NT2/D1 (cell line): ENCODE data around the gene KRTAP12-1.
"Not testable (repeated sequence)": the region's sequence is repeated elsewhere in the genome, so short reads cannot be mapped to it uniquely, and the experiment has no call there.

Experiments
- DNase-seq: peaks from one replicate; pipeline ENCODE4 v3.0.0-alpha.2; 2011; ENCODE audit warnings: low read depth, low spot score
- H3K27me3 ChIP-seq: 2 replicates; pipeline ENCODE4 v1.6.0; 2011; ENCODE audit warnings: mild to moderate bottlenecking; ENCODE audit not compliant: insufficient read length, insufficient read depth
- H3K36me3 ChIP-seq: 2 replicates; pipeline ENCODE4 v1.6.1; 2011; ENCODE audit warnings: mild to moderate bottlenecking, low read length, mixed read lengths; ENCODE audit not compliant: insufficient read depth, insufficient read length
- H3K4me1 ChIP-seq: 2 replicates; pipeline ENCODE4 v1.5.1; 2011; ENCODE audit not compliant: insufficient read depth, insufficient read length
- H3K4me3 ChIP-seq: 2 replicates; pipeline ENCODE4 v1.5.1; 2011; ENCODE audit warnings: low read depth; ENCODE audit not compliant: insufficient read length
- H3K9ac ChIP-seq: 2 replicates; pipeline ENCODE4 v1.6.0; 2011; ENCODE audit warnings: low read depth; ENCODE audit not compliant: insufficient read length
- H3K9me3 ChIP-seq: 2 replicates; pipeline ENCODE4 v1.5.1; 2011; ENCODE audit warnings: mild to moderate bottlenecking, low read length; ENCODE audit not compliant: insufficient read depth
- SUZ12 ChIP-seq: IDR thresholded peaks from 2 replicates; pipeline ENCODE4 v1.6.1; 2011; ENCODE audit not compliant: insufficient read length, insufficient read depth; ENCODE audit errors: extremely low read depth
- YY1 ChIP-seq: IDR thresholded peaks from 2 replicates; pipeline ENCODE4 v1.6.1; 2011; ENCODE audit not compliant: insufficient read length, insufficient read depth
- ZNF274 ChIP-seq: IDR thresholded peaks from 2 replicates; pipeline ENCODE4 v1.6.1; 2011; ENCODE audit warnings: mild to moderate bottlenecking, low read depth, low read length

Gene KRTAP12-1

GRCh38 chr21:44686000-44686781 is 4.2 kb upstream of the KRTAP12-1 start:
- Histone ChIP-seq H3K36me3 (no peaks in the 10 kb centered on the region), H3K9ac (peak overlapping the region; percentile 26), H3K27me3 (peaks cover 20% of the 10 kb centered on the region), H3K9me3 (no peaks in the 10 kb centered on the region), H3K4me1 (peaks cover 11% of the 10 kb centered on the region), H3K4me3 (no peak overlapping the region)
- no peak for TF ChIP-seq YY1
- no peak for TF ChIP-seq SUZ12
- TF ChIP-seq ZNF274 = no peak
- DNase-seq = no peak

- H3K9me3 ChIP-seq, H3K9ac ChIP-seq, H3K36me3 ChIP-seq, H3K4me3 ChIP-seq, DNase-seq: not testable (repeated sequence)
- peaks cover 11% of the 10 kb centered on the region for H3K4me1 ChIP-seq
- H3K27me3 ChIP-seq = peaks cover 20% of the 10 kb centered on the region
Measured at GRCh38 chr21:44685050-44685449, 3.1 kb upstream of the KRTAP12-1 start.

- Histone ChIP-seq H3K36me3 (no peaks in the 10 kb centered on the region), H3K27me3 (peaks cover 20% of the 10 kb centered on the region), H3K9me3 (peaks cover under 1% of the 10 kb centered on the region; the same call in 1 of the 2 replicates), H3K9ac (no peak overlapping the region), H3K4me1 (peaks cover 11% of the 10 kb centered on the region), H3K4me3 (no peak overlapping the region)
- no peak for DNase-seq
- TF ChIP-seq YY1 (no peak), ZNF274 (no peak), SUZ12 (no peak)
Measured at GRCh38 chr21:44684483-44684882, 2.5 kb upstream of the KRTAP12-1 start.

DNA sequence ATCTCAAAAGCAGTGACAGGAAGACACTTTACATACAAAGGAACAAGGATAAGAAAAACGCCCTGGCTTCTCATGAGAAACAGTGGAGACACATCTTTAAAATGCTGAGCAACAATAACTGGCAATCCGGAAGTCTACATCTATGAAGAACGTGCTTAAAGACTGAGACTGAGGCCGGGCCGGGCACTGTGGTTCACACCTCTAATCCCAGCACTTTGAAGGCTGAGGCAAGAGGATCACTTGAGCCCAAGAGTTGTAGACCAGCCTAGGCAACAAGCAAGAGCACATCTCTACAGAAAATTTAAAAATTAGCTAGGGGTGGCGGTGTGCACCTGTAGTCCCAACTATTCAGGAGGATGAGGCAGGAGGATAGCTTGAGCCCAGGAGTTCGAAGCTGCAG is 2.1 kb upstream of the KRTAP12-1 start:
- no peaks in the 10 kb centered on the region for H3K36me3 ChIP-seq
- H3K9me3 ChIP-seq = peaks cover 4% of the 10 kb centered on the region; the same call in 1 of the 2 replicates
- TF ChIP-seq SUZ12 (no peak), YY1 (no peak), ZNF274 (no peak)
- H3K4me1 ChIP-seq = peaks cover 11% of the 10 kb centered on the region
- DNase-seq = no peak
- H3K27me3 ChIP-seq = peaks cover 20% of the 10 kb centered on the region
- H3K4me3 ChIP-seq = no peak overlapping the region
- no peak overlapping the region for H3K9ac ChIP-seq

GRCh38 chr21:44682580-44683151 is 703 bp upstream of the KRTAP12-1 start:
- Histone ChIP-seq H3K4me1 (peaks cover 11% of the 10 kb centered on the region), H3K27me3 (peaks cover 20% of the 10 kb centered on the region), H3K9ac (no peak overlapping the region), H3K9me3 (peaks cover 14% of the 10 kb centered on the region; the same call in 1 of the 2 replicates), H3K4me3 (no peak overlapping the region), H3K36me3 (no peaks in the 10 kb centered on the region)
- no peak for DNase-seq
- TF ChIP-seq YY1 (no peak), ZNF274 (no peak), SUZ12 (no peak)

DNA sequence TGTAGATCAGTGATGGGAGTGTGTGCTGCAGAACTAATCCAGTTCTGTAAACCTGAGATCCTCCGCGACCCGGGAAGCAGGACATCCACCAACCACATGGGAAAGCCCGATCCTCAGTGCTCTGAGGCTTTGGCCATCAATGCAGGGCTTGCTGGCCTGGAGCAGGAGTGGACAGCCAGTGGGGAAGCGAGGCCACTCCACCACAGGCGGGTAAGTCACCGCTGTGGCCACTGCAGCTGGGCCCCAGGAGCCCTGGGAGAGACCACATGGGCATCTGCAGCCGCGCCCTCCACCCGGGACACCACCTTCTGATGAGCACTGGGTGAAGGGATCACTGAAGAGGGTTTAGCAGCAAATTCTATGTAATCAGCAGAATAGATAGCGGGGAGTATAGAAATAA is 811 bp downstream of the KRTAP12-1 start:
- Histone ChIP-seq H3K4me3 (no peak overlapping the region), H3K9me3 (peaks cover 14% of the 10 kb centered on the region; the same call in 1 of the 2 replicates), H3K9ac (no peak overlapping the region), H3K27me3 (peaks cover 20% of the 10 kb centered on the region), H3K4me1 (peaks cover 3% of the 10 kb centered on the region), H3K36me3 (no peaks in the 10 kb centered on the region)
- DNase-seq = no peak
- TF ChIP-seq SUZ12 (no peak), YY1 (no peak), ZNF274 (no peak)

- H3K36me3 ChIP-seq = no peaks in the 10 kb centered on the region
- H3K9me3 ChIP-seq = peaks cover 21% of the 10 kb centered on the region
- H3K9ac ChIP-seq = no peak overlapping the region
- no peak overlapping the region for H3K4me3 ChIP-seq
- H3K27me3 ChIP-seq = peaks cover 4% of the 10 kb centered on the region
- DNase-seq = no peak
- TF ChIP-seq SUZ12 (no peak), YY1 (no peak), ZNF274 (no peak)
- no peaks in the 10 kb centered on the region for H3K4me1 ChIP-seq
Measured at GRCh38 chr21:44677881-44678280, 4.1 kb downstream of the KRTAP12-1 start.
